Skin epidermis (tissue), 12 donors: ENCODE measurements around the gene SOCS2.
A peak's percentile ranks its signal among the peaks of the same experiment; 100 is the strongest.

Experiments
- H3K27ac ChIP-seq, 21 experiments: fragments of 200-600 bp; sonication (generic) in 11 of 21; one replicate each; pipeline ENCODE4 v1.5.0; 2020; ENCODE audit warnings: mild to moderate bottlenecking in 3 of 21, inconsistent platforms in 2 of 21, moderate library complexity in 2 of 21
- H3K4me3 ChIP-seq, 7 experiments: fragments of 200-600 bp; sonication (generic) in 2 of 7; one replicate each; pipeline ENCODE4 v1.5.0; 2020; ENCODE audit warnings: inconsistent platforms in 2 of 7, mild to moderate bottlenecking in 2 of 7, moderate library complexity in 1 of 7

Gene SOCS2

GRCh38 chr12:93589081-93589480, 16.6 kb downstream of the SOCS2 start:
- Histone ChIP-seq H3K4me3 (no peak overlapping the region), H3K27ac (no peak overlapping the region)

GRCh38 chr12:93591137-93591868, 18.8 kb downstream of the SOCS2 start:
- H3K27ac ChIP-seq: peak overlapping the region in 20 of 21 experiments; percentile 12 to 86 (median 73)
- peak overlapping the region; percentile 21 to 47 (median 39) for H3K4me3 ChIP-seq

- Histone ChIP-seq H3K4me3 (no peak overlapping the region), H3K27ac (peak overlapping the region in 12 of 21 experiments; percentile 6 to 84 (median 48))
Observed at GRCh38 chr12:93592641-93593406, 20.3 kb downstream of the SOCS2 start.

- Histone ChIP-seq H3K27ac (peak overlapping the region in 11 of 21 experiments; percentile 7 to 84 (median 44)), H3K4me3 (no peak overlapping the region)
Observed at GRCh38 chr12:93593843-93594242, 21.4 kb downstream of the SOCS2 start.

- Histone ChIP-seq H3K4me3 (no peak overlapping the region), H3K27ac (peak overlapping the region in 11 of 21 experiments; percentile 7 to 84 (median 48))
Observed at GRCh38 chr12:93594766-93595311, 22.4 kb downstream of the SOCS2 start.

- H3K4me3 ChIP-seq: no peak overlapping the region
- H3K27ac ChIP-seq: peak overlapping the region in 8 of 21 experiments; percentile 7 to 84 (median 48)
Observed at GRCh38 chr12:93595351-93595750, 22.9 kb downstream of the SOCS2 start.

- Histone ChIP-seq H3K27ac (no peak overlapping the region), H3K4me3 (no peak overlapping the region)
Observed at GRCh38 chr12:93597608-93598007, 25.1 kb downstream of the SOCS2 start.

GRCh38 chr12:93599192-93599591, 26.7 kb downstream of the SOCS2 start:
- no peak overlapping the region for H3K27ac ChIP-seq
- no peak overlapping the region for H3K4me3 ChIP-seq

GRCh38 chr12:93601591-93601990, 29.1 kb downstream of the SOCS2 start:
- Histone ChIP-seq H3K4me3 (no peak overlapping the region), H3K27ac (no peak overlapping the region)

- H3K4me3 ChIP-seq: no peak overlapping the region
- H3K27ac ChIP-seq: peak overlapping the region in 1 of 21 experiments; percentile 56
Observed at GRCh38 chr12:93602897-93603668, 30.6 kb downstream of the SOCS2 start.

- no peak overlapping the region for H3K4me3 ChIP-seq
- no peak overlapping the region for H3K27ac ChIP-seq
Observed at GRCh38 chr12:93603762-93604161, 31.3 kb downstream of the SOCS2 start.

GRCh38 chr12:93608313-93608712, 35.8 kb downstream of the SOCS2 start:
- Histone ChIP-seq H3K4me3 (no peak overlapping the region), H3K27ac (no peak overlapping the region)

GRCh38 chr12:93609281-93610192, 37.1 kb downstream of the SOCS2 start:
- no peak overlapping the region for H3K27ac ChIP-seq

GRCh38 chr12:93612776-93613175, 40.3 kb downstream of the SOCS2 start:
- H3K4me3 ChIP-seq: no peak overlapping the region
- H3K27ac ChIP-seq: no peak overlapping the region

More at GRCh38 chr12:93609281-93610192, 37.1 kb downstream of the SOCS2 start:
- no peak overlapping the region for H3K4me3 ChIP-seq

- H3K4me3 ChIP-seq: no peak overlapping the region
- H3K27ac ChIP-seq: no peak overlapping the region
Observed at GRCh38 chr12:93614917-93615596, 42.6 kb downstream of the SOCS2 start.

- H3K27ac ChIP-seq: no peak overlapping the region
- H3K4me3 ChIP-seq: no peak overlapping the region
Observed at GRCh38 chr12:93616584-93617101, 44.2 kb downstream of the SOCS2 start.

- Histone ChIP-seq H3K27ac (no peak overlapping the region), H3K4me3 (no peak overlapping the region)
Observed at GRCh38 chr12:93618891-93619410, 46.5 kb downstream of the SOCS2 start.

GRCh38 chr12:93621986-93622385, 49.5 kb downstream of the SOCS2 start:
- Histone ChIP-seq H3K4me3 (no peak overlapping the region), H3K27ac (no peak overlapping the region)
